Measurements from ENCODE around the gene PTK7.
A peak's percentile ranks its signal among the peaks of the same experiment; 100 is the strongest.
"Not testable (repeated sequence)": the region's sequence is repeated elsewhere in the genome, so short reads cannot be mapped to it uniquely, and the experiment has no call there.

The PTK7 gene

DNA sequence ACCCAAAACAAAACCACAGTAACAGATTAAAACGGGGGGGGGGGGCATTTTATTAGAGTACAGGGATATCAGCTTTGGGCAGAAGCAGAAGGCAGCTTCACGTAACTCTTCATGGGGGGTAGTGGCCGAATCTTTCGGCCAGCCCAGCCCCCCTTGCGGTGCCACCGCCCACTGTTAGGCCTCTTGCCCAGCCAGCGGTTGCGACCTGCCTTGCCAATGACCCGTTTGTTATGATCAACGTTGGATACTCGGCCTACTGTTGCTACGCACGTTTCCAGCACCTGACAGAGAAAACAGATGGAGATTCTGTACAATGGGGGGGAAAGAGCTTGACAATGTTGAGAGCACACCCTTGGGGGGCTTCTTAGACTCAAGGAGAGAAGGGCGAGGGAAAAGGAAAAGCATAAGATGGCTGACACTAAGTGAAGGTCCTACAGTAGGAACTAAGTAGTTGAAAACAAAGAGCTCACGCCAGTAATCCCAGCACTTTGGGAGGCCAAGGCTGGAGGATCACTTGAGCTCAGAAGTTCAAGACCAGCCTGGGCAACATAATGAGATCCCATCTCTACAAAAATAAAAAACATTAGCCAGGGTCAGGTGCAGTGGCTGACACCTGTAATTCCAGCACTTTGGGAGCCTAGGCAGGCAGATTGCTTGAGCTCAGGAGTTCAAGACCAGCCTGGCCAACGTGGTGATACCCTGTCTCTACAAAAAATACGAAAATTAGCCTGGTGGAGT lies 21.7 kb upstream of the PTK7 start:
- DNase-seq (ENCODE audit: low read depth), result no peak

DNA sequence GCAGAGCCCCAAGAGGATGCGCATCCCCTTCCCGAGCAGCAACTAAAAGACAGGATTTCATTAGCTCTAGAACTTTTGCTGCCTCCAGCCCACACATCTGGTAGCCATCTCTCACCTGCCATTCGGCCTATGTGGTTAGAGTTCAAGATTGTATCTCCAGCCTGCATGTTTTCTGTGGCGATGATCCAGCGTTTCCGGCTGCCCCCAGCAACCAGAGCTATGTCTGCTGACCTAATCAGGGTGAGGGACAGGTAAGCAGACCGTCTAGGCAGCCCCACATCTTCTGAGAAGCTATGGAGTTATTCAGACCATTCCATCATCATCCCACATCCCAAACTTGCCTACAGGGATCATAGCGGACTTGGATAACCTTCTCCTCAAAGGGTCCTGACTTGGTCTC lies 20.1 kb upstream of the PTK7 start:
- no peak for DNase-seq (ENCODE audit: low read depth)

DNA sequence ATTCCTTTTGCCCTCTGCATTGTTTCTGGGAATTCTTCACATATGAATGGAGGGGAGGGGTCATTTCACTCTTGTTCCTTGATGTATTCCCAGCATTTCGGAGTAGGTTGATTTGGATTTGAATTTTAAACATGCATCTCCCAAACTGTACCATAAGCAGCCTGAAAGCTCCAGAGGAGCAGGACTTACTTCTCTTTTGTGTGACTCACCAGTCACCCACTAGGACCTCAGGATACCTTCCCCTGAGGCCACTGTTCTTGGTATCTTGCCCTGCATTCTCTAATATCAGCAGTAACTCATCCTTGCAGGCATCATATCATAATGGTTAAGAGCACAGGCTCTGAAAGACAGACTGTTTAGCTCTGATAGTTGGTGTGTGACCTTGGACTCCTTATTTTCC lies 17.6 kb upstream of the PTK7 start:
- DNase-seq (ENCODE audit: low read depth), result no peak

DNA sequence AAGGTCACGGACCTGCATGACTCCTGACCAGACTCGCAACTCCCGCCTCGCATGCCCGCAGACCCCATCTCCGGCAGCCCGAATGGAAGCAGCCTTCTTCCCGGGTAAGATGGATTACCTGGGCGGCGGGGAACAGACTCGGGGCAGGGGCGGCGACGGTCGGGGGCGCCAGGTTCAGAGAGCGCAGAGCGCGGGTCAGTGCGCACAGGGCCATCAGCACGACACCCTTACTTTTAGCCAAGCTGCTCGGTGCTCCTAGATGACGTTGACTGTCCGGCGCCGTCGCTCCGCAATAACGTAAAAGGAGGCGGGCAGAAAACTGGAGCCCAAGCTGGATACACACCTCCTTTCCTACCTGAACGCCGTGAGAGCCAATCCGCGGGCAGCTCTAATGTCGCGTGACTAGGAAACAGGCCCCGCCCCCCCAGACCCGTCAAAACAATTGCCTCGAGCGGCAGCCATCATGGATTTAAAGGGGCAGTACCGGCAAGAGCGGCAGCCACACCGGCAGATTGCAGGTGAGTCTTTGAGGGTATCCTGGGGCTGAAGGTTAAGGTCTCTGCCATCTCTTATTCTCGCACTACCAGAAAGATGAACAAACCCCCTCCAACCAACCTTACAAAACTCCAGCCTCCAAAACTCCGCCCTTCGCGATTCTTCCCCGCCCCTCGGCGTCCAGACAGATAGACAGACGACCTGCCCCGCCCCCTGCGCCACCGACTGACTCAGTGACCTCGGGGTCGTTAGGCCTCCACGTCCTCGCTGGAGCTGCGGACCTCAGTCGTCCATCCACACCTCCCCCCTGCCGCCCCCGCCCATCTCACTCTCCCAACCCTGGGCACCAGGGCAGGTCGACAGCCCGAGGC lies 16.7 kb upstream of the PTK7 start, which contains the start of the genes KLC4 and MRPL2:
Gene KLC4 (plus strand): TSS at position 464 of the 866 bp plus-strand sequence. CDS start 1,705 bp downstream, outside the sequence.
Gene MRPL2 (minus strand): TSS at position 267 of the 866 bp plus-strand sequence. CDS start 53 bp downstream, at position 214.
- peak; percentile 94 for DNase-seq (ENCODE audit: low read depth)

DNA sequence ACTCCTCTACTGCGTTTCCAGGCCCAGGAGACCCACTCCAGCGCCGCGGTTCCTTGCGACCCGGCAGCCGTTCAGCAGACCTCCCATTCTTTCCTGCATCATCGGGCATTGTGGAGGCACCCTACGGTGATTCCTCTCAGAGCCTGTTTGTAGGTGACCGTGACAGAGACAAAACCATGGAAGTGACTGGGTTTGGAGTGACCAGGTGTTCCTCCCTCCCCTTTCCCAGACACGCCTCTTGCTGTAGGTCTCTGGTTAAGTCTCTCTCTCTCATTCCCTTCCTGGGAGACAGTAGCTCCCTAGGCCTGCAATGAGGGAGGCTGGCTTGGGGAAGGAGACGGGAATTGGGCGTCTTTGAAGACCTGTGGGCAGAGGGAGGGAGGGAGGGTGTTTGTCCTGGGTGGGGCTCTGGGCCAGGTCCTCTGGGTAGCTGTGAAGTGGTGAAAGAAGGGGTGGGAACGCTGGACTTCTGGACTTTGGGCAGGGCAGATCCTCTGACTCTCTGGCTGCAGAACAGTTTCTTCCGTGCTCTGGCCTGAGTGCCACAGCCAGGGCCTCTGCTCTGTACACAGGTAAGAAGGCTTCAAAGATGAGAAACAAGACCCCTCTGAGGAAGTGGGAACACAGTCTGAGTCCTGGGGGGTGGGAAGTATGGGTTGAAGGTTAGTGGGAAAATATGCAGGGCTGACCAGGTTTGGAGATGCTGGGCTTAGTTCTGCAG lies 15.9 kb upstream of the PTK7 start:
- no peak for DNase-seq (ENCODE audit: low read depth)

DNA sequence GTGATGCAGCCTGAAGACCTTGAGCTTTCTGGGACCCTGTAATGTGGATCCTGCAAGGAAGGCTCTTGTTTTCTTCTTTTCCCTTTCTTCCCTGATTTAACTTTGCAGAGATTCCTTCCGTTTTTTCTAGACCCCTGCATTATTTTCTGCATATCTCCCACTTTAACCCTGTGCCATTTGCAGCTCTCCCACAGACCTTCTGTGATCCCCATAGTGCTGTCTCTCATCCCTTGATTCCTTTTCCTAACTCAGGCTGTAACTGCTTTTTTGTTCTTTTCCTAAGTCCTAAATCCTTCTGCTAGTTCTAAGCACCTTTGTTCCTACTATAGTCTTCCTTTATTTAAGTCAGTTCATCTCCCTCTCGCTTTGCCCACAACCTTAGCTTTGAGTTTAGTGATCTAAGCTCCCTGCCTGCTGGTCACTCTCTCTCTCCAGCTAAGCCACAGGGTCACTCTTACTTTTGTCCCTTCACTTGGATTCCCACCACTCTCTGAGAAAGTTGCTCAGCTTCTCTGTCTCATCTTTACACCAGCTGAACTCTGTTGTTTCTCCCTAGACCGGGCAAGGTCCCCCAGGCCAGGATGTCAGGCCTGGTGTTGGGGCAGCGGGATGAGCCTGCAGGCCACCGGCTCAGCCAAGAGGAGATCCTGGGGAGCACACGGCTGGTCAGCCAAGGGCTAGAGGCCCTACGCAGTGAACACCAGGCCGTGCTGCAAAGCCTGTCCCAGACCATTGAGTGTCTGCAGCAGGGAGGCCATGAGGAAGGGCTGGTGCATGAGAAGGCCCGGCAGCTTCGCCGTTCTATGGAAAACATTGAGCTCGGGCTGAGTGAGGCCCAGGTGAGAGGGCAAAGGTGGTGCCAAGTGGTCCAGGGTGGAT lies 15.1 kb upstream of the PTK7 start:
- DNase-seq (ENCODE audit: low read depth), result no peak

DNA sequence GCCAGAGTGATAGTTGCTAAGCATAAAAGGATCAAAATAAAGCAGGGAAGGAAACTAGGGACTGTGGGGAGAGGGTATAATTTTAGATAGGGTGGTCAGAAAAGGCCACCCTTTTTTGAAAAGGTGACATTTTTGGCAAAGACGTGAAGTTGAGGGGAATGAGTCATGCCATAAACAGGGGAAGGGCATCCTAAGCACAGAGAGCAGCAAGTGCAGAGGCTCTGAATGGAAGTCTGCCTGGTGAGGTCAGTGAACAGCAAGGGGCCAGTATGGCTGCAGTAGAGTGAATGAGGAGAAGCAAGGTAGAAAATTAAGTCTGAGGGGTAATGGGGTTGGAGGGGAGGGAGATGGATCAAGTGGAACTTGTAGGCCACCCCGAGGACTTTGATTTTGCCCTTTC lies 14.3 kb upstream of the PTK7 start:
- DNase-seq (ENCODE audit: low read depth), result no peak

DNA sequence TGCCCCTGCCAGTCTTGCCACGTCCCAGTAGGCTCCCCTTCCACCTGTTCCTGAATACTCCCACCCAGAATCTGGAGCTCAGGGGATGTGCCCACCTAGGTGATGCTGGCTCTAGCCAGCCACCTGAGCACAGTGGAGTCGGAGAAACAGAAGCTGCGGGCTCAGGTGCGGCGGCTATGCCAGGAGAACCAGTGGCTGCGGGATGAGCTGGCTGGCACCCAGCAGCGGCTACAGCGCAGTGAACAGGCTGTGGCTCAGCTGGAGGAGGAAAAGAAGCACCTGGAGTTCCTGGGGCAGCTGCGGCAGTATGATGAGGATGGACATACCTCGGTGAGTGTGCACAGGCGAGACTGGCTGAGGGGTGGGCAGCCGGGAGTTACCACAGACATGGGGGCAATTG lies 13.3 kb upstream of the PTK7 start:
- DNase-seq (ENCODE audit: low read depth), result no peak

DNA sequence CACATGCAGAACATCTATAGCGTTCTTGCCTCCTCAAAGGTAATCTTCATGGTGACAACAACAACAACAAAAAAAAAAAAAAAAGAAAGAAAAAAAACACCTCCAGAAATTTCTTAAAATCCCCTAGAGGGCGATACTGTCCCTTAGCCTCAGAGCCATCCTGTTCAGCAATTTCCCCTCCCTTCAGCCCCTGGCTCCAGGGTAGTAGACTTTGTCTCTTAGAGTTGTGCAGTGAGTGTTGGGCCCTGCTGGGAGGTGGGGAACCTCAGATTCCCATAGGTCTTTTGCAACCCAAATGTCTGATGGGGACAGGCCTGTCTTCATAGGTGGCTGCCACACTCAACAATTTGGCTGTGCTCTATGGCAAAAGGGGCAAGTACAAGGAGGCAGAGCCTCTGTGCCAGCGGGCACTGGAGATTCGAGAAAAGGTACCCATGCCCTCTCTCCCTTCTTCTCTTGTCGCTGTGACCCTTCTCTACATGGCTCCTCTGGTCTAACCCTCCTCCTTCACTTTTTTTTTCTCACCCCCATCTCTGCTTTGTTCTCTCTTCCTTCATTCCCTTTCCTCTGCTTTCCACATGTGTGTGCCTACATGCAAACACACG lies 6.0 kb upstream of the PTK7 start:
- DNase-seq (ENCODE audit: low read depth), result no peak

DNA sequence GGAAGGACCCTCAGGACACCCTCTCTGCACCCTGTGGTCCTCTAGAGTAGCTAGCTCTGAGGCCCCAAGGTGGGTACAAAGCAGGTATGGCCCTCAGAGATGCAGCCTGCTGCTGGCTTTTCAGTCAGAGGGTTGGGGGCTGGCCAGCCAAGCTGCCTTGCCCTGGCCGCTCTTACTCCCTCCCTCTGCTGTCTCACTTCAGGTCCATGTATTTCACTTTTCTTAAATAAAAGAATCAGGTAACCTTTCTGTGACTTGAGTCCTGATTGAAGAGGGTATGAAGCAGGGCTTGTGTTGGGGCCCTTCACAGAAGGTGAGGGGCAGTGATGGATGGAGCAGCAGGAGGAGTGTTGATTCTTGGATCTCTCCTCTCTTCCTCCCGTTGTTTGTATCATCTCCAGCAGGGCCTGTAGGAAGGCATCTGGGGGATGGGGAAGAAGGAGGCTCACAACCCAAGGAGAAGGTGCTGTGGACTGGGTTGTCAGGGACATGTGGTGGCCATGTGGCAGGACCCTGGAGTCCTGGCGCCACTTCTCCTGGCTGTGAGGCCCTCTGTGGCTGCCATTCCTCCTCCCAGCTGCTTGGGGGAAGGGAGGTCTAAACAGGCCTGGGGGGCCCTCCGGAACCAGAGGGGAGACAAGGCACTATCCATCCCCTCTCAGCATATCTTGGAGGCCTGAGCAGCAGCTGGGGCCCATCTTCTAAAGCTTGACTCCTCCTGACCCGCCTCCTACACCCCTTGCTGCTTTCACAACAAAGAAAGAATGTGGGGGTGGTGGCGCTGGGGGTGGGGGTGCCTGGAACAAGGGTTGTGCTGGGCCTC lies 1.1 kb upstream of the PTK7 start:
- DNase-seq (ENCODE audit: low read depth), result no peak

DNA sequence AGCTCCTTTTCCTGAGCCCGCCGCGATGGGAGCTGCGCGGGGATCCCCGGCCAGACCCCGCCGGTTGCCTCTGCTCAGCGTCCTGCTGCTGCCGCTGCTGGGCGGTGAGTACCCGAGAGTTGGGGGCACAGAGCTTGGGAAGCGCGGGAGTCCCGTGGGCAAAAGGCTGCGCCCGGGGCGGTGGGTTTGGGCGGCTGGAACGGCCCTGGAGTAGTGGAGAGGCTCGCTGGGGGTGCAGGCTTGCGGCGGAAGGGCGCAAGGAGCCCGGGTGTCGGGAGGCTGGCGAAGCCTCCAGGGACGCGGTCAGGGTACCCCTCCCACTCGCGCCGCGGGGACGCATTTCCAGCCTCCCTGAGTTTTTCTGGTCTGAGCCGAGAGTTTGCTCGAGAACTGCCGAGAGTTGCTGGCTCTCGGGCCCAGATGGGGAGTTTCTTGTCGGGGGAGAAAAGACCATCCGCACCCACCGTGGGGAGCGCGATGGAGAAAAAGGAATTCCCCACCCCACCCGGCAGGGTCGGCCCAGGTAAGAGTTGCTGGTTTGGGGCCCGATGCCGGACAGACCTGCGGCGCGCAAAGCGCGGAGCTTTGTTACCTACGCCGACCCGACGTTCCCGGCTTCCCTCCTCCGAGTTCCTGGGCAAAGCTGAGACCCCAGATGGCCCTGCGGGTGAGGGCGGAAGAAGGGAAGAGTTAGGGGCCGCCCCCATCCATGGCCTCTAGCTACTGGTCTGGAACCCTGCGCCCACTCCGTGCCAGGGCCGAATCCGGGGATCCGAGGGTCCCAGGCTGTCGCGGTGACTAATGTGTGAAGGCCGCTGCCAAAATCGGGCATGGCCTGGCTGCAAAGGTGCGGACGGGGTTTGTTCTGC lies 584 bp downstream of the PTK7 start:
- no peak for DNase-seq (ENCODE audit: low read depth)

DNA sequence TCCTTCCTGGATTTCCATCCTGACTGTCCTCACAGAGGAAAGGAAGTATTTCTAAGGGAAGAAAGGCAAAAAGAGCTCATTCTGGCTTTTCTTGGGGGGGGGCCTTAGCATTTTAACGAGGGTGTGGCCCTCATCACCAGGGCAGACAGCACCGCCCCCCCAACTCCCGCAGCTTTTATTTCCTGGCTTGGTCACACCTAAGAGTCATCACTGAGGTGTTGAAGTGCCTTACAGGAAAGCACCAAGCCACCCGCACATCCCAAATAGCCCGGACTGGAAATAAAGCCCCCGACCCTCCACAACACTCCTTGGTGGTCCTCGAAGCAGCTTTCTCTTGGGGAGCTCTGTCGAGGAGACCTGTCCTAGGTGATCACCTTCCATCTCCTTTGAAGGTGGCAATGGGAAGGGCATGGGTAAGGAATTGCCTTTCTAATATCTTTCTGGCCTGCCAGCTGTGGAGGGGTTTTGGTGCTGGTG lies 1.3 kb downstream of the PTK7 start:
- no peak for DNase-seq (ENCODE audit: low read depth)

DNA sequence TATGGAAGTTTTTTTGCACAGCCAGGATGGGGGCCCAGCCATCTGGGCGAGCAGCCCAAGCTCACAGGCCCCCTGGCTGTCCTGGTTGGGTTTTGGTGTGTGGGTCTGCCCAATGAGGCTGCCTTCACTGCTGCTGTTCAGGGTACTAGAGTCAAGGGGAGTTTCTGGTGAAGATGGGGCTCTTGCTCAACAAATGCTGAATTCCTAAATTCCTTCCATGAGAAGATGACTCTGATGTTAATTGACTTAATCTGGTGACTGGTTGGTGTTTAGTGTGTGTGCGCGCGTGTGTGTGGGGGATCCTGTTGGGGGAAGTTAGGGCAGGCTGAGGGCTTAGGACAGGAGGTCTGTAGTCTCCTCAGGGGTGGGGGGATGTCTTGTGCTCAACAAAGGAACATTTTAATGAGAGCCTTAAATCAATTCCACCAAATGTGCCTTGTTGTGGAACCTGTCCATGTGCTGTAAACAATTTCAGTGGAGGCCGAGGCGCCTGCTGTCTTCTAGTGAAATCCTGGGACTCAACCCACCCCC lies 1.9 kb downstream of the PTK7 start:
- DNase-seq (ENCODE audit: low read depth), result no peak

DNA sequence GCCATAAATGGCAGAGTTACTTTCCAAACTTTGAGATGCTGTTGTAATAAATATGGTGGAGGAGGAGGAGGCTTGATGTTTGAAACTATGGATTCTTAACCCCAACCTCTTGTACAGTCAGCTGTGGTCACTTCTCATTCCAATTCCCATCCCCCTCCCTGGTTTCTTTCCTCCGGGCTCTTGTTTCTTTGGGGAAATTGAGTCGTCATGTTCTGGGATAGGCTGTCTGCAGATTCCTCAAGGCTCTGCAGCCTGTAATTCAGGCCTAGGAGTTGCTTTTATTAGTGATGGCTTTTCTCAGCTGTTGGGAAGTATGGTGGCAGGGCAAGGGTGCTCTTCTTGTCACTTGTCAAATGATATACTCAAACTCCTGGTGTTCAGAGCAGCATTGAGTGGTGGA lies 2.6 kb downstream of the PTK7 start:
- no peak for DNase-seq (ENCODE audit: low read depth)

DNA sequence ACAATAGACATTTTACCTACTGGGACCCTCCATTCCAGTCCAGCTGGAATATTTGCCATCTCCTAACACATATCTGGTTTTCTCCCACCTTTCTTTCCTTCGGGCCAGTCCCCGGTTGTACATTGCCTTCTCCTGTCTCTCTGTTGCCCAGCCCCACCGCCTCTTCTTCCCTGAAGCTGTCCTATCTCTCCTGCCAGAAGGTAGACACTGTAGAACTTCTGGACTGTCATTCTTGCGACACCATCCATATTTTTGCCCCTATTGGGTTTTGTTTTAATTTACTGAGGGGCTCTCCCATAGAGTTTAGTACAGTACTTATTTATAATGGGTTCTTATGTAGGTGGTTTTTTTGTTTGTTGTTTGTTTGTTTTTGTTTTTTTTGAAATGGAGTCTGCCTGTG lies 4.9 kb downstream of the PTK7 start:
- DNase-seq (ENCODE audit: low read depth), result no peak

DNA sequence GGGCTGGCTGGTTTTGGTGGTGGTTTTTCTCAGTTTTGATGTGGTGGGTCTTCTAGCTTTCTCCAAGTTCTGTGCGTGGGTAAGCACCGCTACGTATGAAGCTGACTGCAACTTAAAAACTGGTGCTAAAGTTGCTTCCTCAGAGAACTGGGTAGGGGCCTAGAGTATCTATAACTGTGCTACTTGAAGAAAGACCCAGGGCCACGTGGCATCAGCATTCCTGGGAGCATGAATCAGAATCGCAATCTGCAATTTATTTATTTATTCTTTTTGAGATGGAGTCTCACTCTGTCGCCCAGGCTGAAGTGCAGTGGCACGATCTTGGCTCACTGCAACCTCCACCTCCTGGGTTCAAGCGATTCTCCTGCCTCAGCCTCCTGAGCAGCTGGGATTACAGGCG lies 5.8 kb downstream of the PTK7 start:
- not testable (repeated sequence) for DNase-seq (ENCODE audit: low read depth)

DNA sequence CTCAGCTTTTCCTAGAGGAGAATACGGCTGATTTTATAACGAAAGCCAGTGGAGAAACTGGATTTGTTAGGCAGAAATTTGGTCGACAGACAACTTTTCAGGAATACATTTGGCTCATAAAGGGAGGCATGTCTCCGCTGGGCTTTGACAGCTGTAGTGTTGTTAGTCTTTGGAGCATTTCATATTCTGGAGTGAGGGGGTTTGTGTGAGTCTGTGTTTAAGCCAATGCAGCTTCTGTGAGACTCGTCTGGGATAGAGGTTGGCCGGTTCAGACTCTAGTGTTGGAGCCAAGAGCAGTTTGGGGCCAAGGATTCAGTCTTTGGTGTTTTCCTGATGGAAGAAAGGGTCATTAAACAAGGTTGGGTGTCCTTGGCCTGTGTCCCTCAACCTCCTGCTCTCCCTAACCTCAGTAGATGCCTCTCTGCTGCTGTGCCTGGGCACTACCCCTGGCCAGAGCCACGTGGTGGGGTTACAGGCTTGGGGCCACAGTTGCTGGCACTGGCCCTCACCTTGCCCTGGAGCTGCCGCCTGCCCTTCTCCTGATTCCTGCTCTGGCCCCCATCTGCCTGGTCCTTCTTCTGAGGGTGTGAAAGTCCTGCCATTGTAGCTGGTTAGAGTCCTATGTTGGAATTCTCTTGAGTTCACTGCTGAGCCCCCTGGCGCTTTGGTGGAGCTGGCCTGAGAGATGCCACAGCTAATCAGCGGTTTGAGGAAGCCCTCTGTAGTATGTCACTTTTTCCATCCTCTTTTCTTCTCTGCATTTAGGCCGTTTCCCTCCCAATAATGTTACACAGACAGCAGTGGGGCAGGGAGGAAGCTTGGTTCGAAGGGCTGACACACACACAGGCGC lies 6.9 kb downstream of the PTK7 start:
- DNase-seq (ENCODE audit: low read depth), result no peak

All from activated T-cell treated with anti-CD3 and anti-CD28 coated beads for 48 hours (primary cell).